Body of pancreas (tissue), 4 donors: ENCODE measurements around the gene CPLANE2.

Experiments used
- POLR2A ChIP-seq, 3 donors: fragments of 450-650 bp; IDR thresholded peaks; one replicate each; pipeline ENCODE4 v1.6.1; 2016; ENCODE audit warnings: antibody characterized with exemption in 3 of 3, mild to moderate bottlenecking in 2 of 3
- TF ChIP-seq, protein P1 (sequence below), 7 experiments: fragments of 450-650 bp in 4 of 7; fragments of 200-600 bp in 3 of 7; sonication (generic) in 3 of 7; IDR thresholded peaks; one replicate each; pipeline ENCODE4 v1.5.1; 2016 to 2019; ENCODE audit warnings: antibody characterized with exemption in 7 of 7

DNA sequence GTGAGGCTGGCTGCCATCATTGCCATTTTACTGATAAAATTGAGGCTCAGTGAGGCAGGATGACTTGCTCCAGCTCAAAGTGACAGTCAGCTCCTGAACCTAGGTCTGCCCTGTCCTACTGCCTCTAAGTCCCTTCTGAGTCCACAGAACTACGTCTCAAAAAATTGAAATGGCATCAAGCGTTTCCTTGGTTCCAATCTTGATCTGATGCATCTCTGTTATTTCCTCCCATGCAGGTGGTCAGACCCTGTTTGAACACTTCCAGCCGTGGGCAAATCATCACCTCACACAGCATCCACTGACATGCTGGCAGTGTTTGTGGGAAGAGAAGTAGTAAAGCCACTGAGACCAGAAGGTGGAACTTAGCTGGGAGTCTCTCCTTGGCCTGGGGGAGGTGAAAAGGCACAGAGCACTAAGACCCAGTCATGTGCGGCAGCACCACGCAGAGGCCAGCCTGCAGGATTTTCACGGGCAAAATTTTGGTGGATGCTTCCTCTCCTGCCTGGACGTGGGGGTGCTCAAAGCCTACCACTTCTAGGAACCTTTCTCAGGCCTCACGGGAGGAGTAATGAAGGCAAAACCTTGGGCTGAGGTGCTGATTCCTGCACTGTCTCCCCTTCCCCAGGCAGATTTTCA, 7.8 kb upstream of the CPLANE2 start:
- TF ChIP-seq, protein P1, sequence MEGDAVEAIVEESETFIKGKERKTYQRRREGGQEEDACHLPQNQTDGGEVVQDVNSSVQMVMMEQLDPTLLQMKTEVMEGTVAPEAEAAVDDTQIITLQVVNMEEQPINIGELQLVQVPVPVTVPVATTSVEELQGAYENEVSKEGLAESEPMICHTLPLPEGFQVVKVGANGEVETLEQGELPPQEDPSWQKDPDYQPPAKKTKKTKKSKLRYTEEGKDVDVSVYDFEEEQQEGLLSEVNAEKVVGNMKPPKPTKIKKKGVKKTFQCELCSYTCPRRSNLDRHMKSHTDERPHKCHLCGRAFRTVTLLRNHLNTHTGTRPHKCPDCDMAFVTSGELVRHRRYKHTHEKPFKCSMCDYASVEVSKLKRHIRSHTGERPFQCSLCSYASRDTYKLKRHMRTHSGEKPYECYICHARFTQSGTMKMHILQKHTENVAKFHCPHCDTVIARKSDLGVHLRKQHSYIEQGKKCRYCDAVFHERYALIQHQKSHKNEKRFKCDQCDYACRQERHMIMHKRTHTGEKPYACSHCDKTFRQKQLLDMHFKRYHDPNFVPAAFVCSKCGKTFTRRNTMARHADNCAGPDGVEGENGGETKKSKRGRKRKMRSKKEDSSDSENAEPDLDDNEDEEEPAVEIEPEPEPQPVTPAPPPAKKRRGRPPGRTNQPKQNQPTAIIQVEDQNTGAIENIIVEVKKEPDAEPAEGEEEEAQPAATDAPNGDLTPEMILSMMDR (IDR thresholded peaks at IDR 0.05) = no peak
- TF ChIP-seq POLR2A (IDR thresholded peaks at IDR 0.05) = no peak
